Left kidney (tissue), 8 donors: Measurements from ENCODE around the gene PRSS48. TPM values are rescaled to one million over a fixed set of nuclear protein-coding genes. Genes with fewer than 3 reads are reported as not detected.
"Not testable (repeated sequence)": the region's sequence is repeated elsewhere in the genome, so short reads cannot be mapped to it uniquely, and the experiment has no call there.

Source experiments
- DNase-seq: peaks from one replicate; pipeline ENCODE4 v3.0.0-alpha.2; 2013
- long read RNA-seq, 8 donors: transcript quantifications; one replicate each; lab custom pipeline, GENCODE V29; 2026
- polyA plus RNA-seq: library from polyadenylated mRNA; unstranded; fragments of 120-200 nt; gene quantifications from one replicate; pipeline ENCODE4 v1.2.1, GENCODE V29; 2013; ENCODE audit not compliant: insufficient read length

PRSS48 gene, protein sequence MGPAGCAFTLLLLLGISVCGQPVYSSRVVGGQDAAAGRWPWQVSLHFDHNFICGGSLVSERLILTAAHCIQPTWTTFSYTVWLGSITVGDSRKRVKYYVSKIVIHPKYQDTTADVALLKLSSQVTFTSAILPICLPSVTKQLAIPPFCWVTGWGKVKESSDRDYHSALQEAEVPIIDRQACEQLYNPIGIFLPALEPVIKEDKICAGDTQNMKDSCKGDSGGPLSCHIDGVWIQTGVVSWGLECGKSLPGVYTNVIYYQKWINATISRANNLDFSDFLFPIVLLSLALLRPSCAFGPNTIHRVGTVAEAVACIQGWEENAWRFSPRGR
- polyA plus RNA-seq: not detected
- long read RNA-seq, donor 1, partial matches to known transcripts: 18 of 18 reads
- long read RNA-seq, donor 1, other reads (novel, unspliced or antisense): 0 of 18 reads
- long read RNA-seq, donor 2: 0 reads
- long read RNA-seq, donor 3: 0 reads
- long read RNA-seq, donor 4: 0 reads
- long read RNA-seq, donor 5: 0 reads
- long read RNA-seq, donor 6: 0 reads
- long read RNA-seq, donor 7: 0 reads
- long read RNA-seq, donor 8: 0 reads

DNA sequence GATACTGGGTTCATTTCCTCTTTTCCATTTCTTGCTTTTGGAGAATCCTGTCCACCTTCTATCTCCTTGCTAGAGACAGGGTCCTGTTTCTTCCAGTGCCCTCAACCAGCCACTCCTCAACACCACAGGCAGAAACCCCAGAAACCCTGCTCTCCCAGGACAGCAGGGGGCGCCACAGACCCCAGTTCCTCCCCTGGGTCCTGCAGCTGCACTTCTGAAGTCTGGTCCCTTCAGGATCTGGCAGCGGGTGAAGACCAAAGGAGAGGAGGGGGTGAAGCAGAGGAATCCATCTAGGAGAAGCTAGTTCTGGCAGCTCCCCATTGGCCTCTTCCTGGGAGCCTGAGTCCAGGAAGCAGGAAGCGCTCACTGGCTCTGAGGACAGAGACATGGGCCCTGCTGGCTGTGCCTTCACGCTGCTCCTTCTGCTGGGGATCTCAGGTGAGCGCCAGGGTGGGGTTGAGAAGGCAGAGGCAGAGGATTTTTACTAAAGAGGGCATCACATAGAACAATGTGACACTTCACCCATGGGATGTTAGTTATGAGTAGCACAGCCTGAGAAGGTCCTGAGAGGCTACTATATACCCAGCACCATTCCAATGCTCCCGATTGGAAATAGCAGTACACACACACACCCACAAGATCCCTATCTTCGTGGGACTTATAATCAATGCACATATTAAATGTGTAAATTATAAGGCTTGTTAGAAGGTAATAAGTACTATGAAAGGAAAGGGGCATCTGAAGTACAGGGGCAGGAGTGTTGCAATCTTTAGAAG, at the start of gene PRSS48:
TSS of gene PRSS48 (plus strand) at position 375 of the 776 bp plus-strand sequence. CDS start at position 387, 12 bp downstream.
- peak; percentile 57 for DNase-seq

DNA sequence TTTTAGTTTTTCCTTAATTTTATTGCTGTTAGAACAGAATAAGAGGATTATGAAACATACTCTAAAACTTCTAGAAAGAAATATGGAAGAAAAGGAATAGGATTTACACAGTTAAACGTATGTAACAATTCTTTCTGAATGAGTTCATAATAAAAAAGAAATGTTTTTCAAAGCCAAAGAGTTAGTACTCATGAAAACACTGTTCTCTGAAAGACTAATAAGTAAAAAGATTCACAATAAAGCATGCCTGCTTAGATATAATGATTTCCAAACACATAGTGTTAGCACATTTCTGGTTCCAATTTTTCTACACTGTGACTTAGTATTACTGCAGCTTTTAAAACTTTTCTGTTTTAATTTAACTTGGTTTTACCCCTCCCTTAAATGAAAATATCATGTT, 49.8 kb upstream of the PRSS48 start:
- no peak for DNase-seq

DNA sequence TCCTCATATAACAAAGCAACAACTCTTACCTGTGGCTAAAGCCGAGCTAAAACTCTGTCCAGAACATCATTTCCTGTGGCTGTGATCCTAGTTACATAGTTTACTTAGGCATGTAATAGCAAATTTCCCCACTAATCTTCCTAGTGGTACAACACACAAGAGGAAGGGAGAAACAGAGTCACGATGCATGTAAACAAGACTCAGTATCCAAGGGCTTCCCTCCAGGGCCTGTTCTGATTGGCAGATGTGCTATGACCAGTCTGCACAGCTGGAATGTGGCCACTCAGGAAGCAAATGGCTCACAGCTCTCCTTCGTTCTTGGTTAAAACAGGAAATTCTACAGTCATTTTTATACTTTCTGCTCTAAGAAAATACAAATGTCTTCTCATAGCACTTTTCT, 49.2 kb upstream of the PRSS48 start:
- DNase-seq: peak; percentile 24

DNA sequence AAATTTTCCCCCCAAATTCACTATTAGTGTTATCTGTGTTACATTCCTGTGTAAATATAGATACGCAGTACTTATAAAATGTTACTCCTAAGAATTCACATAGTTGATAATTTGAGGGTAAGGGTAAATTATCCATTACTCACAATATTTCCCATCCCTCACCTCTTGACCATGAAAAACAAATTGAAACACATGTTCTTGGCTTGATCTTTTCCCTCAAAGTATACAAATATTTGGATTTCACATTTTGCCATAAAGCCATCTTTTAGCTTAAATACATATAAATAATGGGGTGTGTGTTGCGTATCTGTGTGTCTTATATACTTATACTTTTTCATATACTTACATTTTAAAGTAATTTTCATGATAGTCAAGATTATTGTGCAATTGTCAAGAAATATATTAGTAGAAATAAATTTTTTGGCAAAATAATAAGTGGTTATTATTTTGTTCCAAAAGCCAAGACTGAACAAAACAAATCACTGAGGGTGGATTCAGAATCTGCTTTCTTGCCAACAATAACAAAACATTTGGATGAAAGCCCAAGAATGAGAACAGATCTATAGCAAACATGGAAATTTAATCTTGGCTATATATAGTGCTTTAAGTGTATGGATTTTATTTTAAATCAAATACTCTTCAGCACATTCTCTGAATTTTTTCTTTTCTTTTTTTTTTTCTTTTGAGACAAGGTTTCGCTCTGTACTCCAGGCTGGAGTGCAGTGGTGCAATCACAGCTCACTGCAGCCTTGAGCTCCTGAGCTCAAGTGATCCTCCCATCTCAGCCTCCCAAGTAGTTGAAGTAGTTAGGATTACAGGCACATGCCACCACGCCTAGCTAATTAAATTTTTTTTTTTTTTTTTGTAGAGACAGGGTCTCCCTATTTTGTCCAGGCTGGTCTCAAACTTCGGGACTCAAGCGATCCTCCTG, 48.5 kb upstream of the PRSS48 start:
- DNase-seq: peak; percentile 57

DNA sequence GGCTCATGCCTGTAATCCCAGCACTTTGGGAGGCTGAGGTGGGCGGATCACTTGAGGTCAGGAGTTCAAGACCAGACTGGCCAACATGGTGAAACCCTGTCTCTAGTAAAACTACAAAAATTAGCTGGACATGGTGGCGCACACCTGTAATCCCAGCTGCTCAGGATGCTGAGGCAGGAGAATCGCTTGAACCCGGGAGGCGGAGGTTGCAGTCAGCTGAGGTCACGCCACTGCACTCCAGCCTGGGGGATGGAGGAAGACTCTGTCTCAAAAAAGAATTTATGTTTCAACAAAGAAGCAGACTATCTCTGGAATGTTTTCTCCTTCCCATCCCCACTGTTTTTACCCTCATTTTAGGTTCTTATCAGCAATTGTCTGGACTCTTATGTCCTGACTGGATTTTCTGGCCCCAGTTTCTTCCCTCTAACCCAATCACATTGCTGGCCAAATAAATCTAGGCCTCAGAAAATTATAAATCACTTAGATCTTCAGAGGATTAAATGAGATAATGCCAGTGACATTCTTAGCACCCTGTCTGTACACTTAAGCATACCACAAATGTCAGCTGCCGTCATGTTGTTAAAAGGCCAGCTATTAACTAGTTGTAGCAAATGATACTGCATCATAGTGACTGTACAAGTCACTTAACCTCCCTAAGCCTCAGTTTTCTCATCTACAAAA, 44.9 kb upstream of the PRSS48 start:
- DNase-seq: no peak

DNA sequence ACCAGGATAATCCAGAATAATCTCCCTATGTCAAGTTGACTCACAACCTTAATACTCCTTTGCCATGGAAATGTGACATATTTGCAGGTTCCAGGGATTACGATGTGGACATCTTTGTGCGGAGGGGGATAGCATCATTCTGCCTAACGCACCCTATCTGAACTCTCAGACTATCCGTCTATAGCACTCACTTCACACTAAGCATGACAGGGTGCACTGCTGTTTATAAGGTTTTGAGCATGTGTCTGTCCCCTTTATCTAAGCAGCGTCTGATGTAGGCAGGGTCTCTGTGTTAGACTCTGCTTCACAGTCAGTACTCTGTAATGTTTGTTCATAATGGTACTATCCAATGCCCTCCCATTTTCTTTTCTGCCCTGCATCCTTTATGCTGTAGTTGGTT, 43.4 kb upstream of the PRSS48 start:
- DNase-seq: no peak

DNA sequence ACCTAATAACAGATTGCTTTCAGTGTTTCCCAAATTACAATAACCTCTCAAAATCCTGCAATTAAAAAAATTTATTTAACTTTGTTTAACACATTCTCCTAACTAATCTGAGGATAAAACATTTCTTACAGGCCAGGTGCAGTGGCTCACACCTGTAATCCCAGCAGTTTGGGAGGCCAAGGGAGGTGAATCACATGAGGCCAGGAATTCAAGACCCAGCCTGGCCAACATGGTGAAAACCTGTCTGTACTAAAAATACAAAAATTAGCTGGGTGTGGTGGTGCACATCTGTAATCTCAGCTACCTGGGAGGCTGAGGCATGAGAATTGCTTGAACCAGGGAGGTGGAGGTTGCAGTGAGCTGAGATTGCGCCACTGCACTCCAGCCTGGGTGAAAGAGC, 41.6 kb upstream of the PRSS48 start:
- not testable (repeated sequence) for DNase-seq

DNA sequence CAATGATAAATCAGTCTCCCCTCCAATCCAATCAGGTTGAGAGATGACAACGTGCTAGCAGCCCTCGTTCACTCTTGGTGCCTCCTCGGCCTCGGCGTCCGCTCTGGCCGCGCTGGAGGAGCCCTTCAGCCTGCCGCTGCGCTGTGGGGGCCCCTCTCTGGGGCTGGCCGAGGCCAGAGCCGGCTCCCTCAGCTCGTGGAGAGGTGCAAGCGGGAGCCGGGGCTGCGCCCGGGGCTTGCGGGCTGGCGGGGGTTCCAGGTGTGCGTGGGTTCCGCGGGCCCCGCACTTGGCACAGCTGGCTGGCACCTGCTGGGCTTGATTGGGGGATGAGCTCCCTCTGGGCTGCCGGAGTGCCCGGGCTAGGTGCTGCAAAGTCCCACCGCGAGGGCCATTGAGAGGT, 40.9 kb upstream of the PRSS48 start:
- DNase-seq: no peak

DNA sequence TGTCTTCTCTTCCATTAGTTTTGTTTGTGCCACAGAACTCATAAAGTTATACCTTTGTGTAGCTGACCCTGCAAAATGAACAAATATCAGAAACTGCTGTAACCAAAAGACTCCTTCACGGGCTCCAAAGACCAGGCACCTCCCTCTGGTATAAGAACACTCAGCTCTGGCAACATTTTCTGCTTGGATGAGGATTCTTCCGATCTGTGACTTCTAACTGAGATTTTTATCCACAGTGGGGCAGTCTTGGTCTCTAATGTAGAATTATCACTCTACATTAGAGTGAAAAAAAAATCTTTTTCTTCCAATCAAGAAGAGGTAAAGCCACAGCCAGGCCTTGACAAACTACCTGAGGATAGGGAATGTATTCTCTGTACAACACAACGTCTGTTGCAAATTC, 38.5 kb upstream of the PRSS48 start:
- DNase-seq: no peak

DNA sequence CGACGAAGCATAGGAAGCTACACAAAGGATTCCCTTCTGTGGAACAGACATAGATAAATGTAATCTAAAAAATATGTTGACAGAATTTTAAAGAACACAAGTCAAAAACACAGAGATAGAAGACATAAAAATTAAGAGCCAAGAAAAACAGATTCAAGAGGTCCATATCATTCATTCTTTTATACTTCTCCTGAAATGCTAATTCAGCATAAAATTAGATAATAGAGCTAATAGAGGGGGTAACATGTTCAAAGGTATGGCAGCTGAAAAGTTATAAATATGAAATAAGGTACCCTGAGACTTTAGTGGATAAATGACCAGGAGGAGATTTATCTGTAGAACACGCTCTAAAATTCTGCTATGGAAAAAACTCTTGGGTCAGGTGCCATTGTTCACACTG, 37.4 kb upstream of the PRSS48 start:
- no peak for DNase-seq

DNA sequence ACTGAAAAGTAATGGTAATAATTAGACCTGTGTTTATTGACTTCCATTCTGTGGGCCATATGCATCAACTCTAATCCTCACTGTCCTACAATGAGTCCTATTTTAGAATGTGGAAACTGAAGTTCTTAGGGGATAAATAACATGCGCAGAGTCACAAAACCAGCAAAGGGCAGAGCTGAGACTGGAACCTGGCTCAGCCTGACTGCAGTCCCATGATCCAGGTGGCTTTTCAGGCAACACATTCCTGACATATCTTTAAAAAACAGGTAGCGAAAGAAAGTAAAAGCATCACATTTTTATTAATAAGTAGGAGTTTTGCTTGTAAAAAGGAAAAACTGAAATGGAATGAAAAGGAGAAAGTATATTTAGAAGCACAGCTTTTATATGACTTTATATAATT, 34.7 kb upstream of the PRSS48 start:
- DNase-seq: no peak

DNA sequence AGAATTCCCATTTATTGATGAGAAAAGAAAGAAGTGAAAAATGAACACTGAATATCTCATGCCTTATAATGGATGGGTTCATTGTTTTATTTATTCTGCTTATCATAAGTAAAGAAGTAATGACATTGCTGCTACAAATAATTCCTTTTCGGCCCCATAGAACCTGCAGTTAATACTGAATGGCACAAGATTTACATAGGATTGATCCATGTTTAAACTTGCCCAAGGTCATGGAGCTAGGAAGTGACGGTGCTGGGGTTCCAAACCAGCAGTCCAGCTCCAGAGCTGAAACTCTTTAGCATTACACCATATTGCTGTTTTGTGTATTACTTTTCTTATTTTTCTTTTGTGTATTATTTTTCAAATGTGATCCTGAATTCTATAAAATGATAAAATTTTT, 30.2 kb upstream of the PRSS48 start:
- DNase-seq: no peak

DNA sequence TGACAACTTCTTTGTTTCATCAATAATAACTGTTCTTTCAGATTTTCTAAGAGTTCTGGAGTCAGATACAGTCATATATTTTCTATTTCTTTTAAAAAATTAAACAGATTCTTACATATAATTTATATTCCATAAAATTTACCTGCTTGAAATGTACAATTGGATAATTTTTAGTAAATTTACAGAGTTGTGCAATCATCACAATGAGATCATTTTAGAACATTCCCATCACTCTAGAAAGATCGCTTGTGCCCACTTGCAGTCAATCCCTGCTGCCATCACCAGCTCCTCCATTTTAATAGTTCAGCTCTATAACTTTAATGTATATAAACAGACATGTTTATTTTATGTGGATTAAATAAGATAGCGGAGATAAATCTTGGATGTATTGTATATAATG, 29.6 kb upstream of the PRSS48 start:
- DNase-seq: no peak

DNA sequence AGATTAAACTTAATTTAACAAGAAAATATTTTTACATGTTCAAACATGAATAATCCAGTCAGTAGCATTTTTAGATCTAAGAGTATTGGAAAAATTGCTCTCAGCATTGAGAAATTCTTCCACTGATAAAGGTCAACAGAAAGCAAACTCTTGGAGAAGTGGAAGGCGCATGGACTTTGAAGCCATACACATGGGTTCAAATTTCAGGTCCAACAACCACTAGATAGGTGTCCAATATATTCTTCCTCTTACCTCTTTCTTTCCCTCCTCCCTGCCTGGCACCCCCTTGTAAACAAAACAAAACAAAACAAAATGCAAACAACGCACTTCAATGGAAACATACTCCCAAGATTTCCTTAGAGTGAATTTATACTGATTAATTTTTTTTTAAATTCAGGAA, 28.4 kb upstream of the PRSS48 start:
- DNase-seq: no peak

DNA sequence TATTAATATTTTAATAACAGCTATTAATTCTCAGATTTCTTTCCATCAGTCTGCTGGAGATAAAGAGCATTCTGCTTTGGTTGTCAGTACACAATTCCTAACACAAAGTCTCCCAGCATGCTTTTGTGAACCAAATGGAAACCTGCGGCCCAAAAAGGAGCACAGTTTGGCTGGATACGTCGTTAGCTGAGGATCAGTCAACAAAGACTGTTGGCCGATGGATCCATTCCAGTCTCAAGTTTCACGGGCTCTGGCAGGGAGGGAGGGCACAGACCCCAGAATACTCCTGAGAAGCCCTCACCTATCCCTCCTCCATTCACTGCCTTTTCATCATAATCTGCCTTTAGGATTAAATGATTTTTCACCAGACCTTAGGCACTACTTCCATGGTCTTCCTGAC, 26.3 kb upstream of the PRSS48 start:
- DNase-seq: no peak

DNA sequence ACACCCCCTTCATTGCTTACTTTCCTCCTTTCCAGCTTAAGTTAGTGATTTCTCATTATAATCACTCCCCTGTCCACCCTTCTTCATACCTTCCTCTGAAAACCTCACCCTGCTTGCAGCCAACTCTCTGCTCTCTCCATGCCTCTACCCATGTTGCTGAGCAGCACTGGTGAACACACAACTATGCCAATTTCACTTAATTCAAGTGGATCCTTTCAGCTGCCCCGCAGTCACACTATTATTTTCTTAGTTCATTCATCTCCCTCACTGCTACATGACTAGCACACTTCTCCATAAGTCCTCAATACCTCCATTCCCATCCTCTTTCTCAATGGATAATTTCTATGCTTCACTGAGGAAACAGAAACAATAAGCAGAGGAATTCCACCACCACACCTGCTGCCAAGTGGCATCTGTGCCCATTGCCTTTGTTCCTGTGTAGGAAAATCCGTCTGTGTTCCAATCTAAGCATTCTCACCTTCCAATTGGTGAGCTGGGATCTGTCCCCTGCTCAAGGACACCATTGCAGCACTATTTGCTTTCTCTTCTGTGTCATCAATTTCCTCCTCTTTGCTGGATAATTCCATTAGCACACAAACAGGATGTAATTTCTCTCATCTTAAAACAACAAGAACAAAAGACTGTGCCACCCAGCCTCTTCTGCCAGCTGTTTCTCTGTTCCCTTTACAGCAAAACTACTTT, 25.2 kb upstream of the PRSS48 start:
- no peak for DNase-seq

DNA sequence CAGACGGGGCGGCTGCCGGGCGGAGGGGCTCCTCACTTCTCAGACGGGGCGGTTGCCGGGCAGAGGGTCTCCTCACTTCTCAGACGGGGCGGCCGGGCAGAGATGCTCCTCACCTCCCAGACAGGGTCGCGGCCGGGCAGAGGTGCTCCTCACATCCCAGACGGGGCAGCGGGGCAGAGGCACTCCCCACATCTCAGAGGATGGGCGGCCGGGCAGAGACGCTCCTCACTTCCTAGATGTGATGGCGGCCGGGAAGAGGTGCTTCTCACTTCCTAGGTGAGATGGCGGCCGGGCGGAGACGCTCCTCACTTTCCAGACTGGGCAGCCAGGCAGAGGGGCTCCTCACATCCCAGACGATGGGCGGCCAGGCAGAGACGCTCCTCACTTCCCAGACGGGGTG, 21.7 kb upstream of the PRSS48 start:
- DNase-seq: not testable (repeated sequence)

DNA sequence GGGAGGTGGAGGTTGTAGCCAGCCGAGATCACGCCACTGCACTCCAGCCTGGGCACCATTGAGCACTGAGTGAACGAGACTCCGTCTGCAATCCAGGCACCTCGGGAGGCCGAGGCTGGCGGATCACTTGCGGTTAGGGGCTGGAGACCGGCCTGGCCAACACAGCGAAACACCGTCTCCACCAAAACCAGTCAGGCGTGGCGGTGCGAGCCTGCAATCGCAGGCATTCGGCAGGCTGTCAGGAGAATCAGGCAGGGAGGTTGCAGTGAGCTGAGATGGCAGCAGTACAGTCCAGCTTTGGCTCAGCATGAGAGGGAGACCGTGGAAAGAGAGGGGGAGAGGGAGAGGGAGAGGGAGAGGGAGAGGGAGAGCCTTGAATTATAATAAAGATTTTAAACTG, 21.3 kb upstream of the PRSS48 start:
- not testable (repeated sequence) for DNase-seq

DNA sequence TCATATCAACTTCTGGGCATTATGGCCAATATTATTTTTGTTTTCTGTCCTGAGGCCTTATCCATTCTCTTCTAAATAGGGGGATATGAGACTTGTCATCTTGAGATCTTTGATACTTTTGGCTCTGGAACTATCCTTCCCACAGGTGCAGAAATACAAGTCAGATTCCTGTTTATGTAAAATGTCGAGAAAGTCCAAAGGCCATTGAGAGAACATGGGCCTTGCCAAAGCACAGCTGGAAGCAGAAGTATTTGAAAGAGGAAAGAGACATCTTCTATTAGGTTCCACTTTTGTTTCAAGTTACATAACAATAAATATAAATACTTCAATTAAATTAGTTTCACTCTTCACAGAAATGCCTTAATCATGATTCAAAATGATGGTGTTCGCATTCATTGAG, 20.8 kb upstream of the PRSS48 start:
- DNase-seq: no peak

DNA sequence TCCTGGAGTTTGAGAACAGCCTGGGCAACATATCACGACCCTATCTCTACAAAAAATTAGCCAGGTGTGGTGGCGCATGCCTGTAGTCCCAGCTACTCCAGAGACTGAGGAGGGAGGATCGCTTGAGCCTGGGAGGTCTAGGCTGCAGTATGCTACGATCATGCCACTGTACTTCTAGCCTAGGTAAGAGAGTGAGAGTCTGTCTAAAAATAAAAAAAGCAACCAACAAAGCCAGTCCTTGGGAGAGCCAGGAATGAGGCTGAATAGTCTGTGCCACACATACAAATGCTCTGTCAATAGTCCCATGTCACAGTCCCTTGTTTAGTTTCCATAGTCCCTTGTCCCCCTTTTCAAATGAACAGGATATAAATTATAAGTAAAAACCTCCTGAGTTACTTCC, 19.3 kb upstream of the PRSS48 start:
- no peak for DNase-seq

DNA sequence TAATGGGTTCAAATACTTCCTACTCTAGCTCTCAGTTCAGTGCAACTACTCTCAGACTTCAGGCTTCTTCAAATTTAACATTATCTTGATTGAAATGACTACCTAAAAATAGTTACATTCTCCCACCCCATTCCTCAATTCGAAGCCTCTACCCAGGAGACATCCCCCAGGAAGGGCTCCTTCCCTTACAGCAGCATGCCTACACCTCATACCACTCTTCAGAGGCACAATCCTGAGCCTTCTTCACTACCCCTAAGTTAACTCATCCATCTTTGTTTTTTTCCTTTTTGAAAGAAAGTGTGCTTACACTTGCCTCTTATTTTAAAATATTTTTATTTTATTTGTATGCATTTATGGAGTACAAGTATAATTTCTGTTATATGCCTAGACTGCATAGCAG, 17.2 kb upstream of the PRSS48 start:
- no peak for DNase-seq
